SH-SY5Y (cell line): ENCODE measurements around the gene OTP.

ENCODE experiments used
- GATA2 ChIP-seq: IDR thresholded peaks from 2 replicates; pipeline ENCODE4 v1.6.1; 2011; ENCODE audit warnings: mild to moderate bottlenecking, low read depth, low read length
- GATA3 ChIP-seq: IDR thresholded peaks from 2 replicates; pipeline ENCODE4 v1.6.1; 2011; ENCODE audit warnings: low read depth, mild to moderate bottlenecking, low read length, moderate library complexity

OTP gene

DNA sequence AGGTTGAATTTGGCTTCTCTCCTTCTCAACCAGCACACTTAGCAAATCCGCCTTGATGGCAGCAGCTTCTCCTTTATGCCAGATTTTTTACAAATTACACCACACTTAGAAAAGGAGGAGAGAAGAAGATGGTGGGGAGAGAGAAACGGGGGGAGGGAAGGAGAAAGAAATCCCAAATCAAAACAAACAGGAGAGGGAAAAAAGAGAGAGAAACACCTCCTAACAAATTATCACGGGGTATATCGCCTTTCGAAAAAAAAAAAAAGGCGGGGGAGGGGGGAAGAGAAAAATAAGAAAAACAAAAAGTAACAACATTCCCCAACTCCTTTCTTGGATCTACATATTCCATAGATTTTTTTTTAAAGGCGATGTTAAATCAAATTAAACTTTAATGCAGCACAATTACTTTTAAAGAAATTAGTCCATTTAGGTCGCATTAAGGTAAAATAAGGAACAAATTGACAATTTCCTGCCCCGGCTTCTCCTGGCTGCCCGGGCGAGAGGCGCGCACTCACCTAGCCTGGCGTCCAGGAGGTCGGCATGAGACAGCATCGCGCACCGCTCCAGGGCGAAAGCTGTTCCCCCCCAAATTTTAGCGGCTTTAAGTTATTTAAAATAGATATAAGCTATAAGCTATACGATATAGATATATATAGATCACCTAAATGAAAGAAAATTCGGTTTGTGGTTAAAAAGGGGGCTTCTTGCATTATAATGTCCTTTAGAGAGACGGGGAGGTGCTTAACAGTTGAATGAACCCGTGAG, at the start of gene OTP:
OTP (minus strand) TSS at position 716 of the 765 bp plus-strand sequence; CDS start at position 552, 164 bp downstream.
- no peak for TF ChIP-seq GATA3
- no peak for TF ChIP-seq GATA2

DNA sequence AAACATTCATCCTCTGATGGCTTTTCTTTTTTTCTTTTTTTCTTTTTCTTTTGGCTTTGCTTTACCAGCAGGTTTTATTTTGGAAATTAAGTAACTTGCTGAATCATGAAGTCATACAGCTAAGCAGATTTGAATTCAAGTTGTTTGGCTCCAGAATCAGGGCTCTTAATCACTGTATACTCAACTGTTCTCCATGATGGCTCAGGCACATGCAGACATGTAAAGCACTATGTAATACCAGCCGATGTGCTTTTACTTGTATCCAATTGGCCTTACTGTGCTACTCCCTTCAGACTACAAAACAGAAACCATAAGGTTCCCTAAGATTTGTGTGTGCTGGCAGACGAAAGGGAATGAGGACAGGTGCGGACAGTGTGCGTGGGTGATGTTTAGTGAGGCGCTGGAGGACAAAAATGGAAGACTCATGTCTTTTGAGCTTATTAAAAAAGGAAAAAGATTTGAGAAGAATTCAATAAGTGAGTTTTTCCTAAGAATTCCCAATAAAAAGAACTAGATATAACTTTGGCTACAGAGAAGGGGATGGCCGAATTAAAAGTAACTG, 44.7 kb upstream of the OTP start:
- no peak for TF ChIP-seq GATA2
- TF ChIP-seq GATA3 = no peak

DNA sequence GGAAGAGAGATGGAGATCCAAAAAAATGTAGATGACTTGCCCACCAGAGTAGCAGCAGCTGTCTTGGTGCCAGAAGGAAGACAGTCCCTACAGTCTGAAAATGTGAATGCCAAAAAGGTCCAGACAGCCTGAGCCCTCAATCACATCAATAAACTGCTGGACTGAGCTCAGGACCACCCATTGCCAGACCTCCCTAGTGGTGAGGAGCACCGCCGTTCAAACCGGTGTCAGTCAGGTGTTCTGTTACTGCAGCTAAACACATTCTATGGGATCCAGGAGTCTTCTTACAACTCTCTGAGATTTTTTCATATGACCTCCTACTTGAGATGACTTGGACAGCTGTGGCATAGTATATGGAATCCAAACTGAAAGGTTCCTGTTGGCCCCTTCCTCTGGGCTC, 32.0 kb upstream of the OTP start:
- no peak for TF ChIP-seq GATA3
- no peak for TF ChIP-seq GATA2

DNA sequence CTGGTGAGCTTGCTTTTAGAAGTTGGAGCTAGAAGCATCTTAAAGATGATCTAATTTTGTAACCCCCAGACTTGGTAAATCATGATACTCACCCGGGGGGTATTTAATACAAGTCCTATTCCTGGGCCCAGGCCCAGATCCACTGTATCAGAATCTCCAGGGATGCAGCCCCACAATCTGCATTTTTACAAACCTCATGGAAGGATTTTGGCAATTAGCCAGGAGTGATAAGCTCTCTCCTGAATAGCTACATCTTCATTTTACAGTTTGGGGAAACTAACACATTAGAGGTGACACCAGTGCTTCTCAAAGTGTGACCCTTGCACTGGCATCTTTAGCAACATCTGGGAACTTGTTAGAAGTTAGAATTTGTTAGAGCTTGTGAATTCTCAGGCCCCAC, 31.2 kb upstream of the OTP start:
- TF ChIP-seq GATA2 = no peak

DNA sequence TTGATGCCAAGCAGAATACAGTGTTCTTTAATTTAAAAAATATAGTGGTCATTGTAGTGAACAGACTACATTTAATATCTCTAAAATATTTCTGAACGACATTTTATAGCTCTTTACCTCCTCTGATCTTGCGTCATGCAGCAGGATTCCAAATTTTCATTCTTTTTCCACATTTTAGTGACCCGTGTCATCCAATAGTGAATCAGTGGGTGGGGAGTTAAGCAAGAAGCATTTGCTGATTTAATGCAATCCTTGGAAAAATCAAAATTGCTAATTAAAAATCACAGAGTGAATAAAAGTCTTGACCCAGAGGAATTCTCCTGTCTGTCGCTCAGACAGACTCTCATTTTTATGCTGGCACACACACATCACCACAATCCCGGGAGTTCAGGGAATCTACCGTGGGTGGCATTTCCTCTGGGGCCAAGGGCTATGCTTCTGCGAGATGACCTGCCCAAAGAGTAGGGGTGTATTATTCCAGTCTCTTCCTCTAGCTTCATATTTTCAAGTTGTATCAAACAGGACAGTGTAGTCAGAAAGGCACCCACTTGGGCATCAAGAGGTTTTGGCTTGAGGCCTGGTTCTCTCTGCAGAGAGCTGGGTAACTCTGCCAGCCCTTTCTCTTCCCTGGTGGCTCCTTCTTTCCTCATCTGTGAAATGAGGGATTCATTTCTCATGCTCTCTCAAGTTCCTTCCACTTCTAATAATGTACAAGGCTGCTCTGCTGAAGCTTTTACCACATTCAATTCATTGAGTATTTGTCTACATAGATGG, 24.8 kb upstream of the OTP start:
- TF ChIP-seq GATA3 (no peak), GATA2 (no peak)

DNA sequence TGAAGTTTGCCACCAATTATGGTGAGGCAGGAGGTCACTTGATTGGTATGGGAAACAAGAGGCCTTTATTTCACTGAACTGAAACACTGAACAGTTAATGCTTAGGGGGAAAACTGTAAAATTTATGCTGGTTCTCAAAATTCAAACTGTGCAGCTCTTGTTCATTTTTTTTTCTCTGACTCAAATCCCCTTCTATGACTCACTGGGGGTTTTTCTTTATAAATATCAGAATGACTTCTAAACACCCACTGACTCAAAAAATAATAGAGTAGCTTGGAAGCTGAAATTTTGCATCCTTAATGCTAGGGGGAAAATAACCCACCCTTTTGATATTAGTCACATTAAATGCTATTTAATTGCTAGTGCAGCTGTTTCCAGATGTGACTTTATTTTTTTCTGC, 24.1 kb upstream of the OTP start:
- TF ChIP-seq GATA3 = no peak
- TF ChIP-seq GATA2 = no peak

DNA sequence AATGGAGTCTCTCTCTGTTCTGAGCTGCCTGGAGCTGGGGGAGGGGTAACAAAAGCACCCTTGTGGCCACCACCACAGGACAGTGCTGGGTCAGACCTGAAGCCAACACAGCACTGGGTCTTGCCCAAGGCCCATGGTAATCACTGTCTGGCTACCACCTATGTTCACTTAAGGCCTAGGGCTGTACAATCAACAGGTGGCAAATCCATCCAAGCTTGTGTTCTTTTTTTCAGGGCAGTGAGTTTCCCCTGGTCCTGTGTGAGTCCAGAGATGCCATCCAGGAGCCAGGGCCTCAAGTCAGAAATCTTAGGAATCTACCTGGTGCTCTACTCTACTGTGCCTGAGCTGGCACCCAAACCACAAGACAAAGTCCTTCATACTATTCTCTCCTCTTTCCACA, 20.1 kb upstream of the OTP start:
- TF ChIP-seq GATA3 = no peak
- TF ChIP-seq GATA2 = no peak

DNA sequence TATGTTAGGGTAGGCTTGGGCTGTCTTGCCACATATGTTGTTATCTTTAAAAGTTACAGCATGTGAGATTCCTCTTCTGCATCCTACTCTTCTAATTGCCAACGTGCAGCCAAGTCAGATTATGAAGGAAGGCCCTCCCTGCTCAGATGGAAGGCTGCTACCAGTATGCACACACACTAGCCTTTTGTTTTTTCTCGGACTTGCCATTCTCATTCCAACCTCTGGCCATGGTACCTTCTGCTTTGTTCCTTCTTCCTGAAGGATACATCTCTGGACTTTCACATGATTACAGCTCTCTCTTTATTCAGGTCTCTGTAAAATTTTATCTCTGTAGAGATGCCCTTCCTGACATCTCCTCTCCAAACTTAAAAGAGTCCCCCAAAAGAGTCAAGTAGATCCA, 12.8 kb upstream of the OTP start:
- TF ChIP-seq GATA2 (no peak), GATA3 (no peak)

DNA sequence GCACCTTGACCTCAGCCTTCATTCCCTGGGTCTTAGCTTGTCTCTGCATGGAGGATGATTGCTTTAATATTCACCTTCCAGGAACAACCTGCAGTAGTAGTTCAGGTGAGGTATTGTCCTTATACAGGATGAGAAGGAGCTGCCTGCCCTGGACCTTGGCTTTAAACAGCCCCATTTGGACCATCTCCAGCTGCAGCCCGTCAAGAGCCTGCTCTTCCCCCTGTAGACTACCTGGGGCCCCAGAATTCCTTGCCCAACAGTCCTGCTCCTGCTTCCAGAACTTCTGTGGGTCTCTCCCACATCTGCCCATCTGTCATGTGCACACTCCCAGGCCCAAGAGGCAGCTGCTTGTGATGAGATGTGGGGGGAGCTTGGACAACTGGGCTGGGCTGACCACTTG, 12.2 kb upstream of the OTP start:
- TF ChIP-seq GATA2 = no peak
- no peak for TF ChIP-seq GATA3

DNA sequence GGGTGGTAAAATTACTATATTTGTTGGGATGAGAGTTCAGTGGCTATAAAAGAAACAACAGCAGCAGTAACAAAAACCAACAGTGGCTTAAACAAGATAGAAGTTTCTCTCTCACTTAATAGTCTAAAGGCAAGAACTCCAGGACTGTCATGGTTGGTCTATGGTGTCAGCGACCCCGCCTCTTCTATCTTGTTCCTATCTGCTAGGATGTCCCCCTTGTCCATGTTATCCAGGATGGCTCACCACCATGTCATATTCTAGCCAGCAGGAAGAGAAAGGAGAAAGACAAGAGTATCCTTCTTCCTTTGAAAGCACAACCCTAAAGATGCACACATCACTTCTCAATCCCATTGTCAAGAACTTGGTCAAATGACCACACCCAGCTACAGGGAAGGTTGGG, 11.3 kb upstream of the OTP start:
- TF ChIP-seq GATA2 (no peak), GATA3 (no peak)

DNA sequence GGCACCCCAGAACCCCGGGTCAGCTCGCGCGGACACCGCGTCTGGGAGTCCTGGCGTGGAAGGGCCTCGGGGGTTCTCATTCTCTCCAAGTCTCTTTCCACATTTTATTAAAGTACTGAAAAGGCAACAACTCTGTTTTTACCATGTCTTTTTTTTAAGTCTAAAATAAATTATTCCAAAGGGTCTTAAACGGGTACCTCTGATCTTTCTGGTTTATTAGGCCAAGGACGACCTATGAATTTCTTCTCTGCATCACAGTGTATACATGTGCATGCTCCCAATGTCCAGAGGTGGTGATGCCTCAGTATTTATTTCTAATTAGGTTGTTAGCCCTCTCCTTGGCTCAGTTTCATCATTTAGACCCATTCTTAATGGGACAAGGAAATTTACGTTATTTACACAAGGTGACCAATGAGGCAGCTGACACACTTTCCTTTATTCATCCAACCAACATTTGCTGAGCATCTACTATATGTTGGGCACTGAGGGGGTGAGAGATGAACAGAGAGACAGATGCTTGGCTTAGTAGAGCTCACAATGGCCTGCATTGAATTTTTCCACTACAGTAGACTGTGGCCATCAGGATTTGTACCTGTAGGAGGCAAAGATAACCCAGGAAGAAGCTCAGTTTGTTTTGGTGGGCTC, 7.6 kb upstream of the OTP start:
- TF ChIP-seq GATA2 (no peak), GATA3 (no peak)

DNA sequence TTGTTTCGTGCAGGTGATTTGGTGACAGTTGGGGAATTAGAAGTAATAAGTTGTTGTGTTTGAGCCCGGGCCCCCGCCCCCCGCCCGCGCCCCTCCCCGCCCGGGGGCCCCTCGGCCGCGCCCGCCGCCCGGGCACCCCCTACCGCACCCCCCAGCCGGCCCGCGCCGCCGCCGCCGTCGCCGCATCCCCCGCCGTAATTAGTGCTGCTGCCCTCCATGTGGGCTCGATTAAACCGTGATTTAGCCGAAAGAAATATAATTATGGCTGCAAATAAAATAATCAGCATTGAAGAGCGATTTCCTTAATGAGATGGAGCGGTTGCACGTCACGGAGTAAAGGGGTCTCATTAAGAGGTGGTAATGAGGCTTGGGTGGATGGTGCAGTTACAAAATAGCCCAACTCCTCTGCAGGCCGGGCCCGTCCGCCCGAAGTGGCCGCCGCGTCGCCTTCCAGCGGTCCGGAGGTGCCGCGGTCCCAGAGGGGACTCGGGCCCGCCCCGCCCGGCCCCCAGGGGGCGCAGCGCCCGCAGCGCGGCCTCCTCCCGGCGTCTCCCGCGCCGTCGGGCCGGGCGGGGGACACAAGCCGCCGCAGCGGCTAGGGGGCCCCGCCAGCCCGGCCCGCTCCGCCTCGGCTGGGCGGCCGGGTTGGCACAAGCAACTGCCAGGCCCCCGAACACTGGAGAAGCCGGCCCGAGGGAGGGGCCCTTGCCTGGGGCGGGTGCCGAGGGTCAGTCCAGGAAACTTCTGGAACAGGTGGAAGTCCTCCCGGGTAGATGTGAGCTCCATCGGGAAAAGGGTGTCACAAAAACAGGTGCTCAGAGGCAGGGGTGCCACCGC, 6.9 kb upstream of the OTP start:
- no peak for TF ChIP-seq GATA2
- TF ChIP-seq GATA3 = no peak

DNA sequence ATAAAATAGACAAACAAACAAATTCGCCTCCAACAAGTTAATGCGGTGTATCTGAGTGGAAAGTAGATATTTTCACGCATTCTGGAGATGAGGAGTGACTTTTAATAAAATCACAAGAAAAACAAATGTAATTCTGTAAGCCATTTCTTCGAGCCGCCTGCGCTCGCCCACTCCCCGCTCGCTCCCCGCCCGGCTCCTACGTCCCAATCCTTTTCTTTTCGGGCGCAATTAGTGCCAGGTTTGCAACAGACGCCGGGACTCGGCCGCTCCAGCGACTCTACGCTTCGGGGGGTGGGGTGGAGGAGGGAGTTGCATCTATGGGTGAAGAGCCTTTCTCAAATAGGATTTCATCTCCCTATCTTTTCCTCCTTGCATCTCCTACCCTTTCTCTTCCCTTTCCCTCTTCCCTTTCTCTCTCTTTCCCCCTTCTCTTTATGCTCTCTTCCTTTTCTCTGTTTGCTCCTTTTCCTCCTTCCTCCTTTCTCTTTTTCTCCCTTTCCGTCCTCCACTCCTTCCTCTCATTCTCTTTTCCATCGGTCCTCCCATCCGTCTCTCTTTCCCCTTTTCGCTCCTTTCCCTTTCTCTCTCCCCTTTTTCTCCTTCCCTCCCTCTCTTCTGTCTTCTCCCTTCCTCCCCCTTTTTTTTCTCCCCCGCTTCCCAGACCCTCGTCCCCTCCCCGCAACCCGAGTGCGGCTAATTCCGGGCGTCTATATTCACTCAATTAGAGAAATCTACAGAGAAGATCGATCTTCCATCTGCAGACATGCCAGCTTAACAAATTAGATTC, 6.1 kb upstream of the OTP start:
- TF ChIP-seq GATA3 = no peak
- TF ChIP-seq GATA2 = no peak
